ENCODE results near the gene ACMSD. TPM values are rescaled to one million over a fixed set of nuclear protein-coding genes. Genes with fewer than 3 reads are reported as not detected.

The ACMSD gene
- total RNA-seq, 2 experiments from 2014 or later, result not detected

- CTCF ChIA-PET (ENCODE audit: unreplicated experiment), result no interaction called here
- no TSS peak for BruUV-seq (replicated peaks)
- intact Hi-C loops (cut with micrococcal nuclease; ENCODE audit: unreplicated experiment), result no loop called here
Observed at GRCh38 chr2:134932864-134933526, 94.6 kb downstream of the ACMSD start.

GRCh38 chr2:134933732-134934131 lies 95.3 kb downstream of the ACMSD start:
- H3K79me2 ChIP-seq (ENCODE audit: insufficient read depth, low read depth, low read length), result peaks cover 100% of the 10 kb centered on the region
- no peak overlapping the region for H3K27ac ChIP-seq (ENCODE audit: low read depth, low read length, poor library complexity, severe bottlenecking)
- peaks cover 35% of the 10 kb centered on the region for H4K20me1 ChIP-seq (ENCODE audit: insufficient read depth, low read length)
- H3K4me1 ChIP-seq (ENCODE audit: insufficient read depth, low read length, poor library complexity, severe bottlenecking), result peaks cover 26% of the 10 kb centered on the region
- no peak for TF ChIP-seq EZH2phosphoT487 (IDR thresholded peaks at IDR 0.05; ENCODE audit: borderline replicate concordance, low read depth, low read length)
- TF ChIP-seq CTCF (conservative IDR thresholded peaks at IDR 0.05; ENCODE audit: low read length), result no peak
- ChIA-PET POLR2A (interaction anchor here (1.2 kb wide), 1 partner anchor 11 kb away, joined by 4 read pairs; no protein-coding TSS in a partner anchor), CTCF (ENCODE audit: unreplicated experiment) (no interaction called here)
- intact Hi-C loops (cut with micrococcal nuclease; ENCODE audit: unreplicated experiment), result no loop called here
- no peak for DNase-seq (ENCODE audit: low spot score)
- H3K9me3 ChIP-seq (ENCODE audit: low read length), result no peaks in the 10 kb centered on the region
- no peak overlapping the region for H2AFZ ChIP-seq (ENCODE audit: low read length)
- no TSS peak for BruUV-seq (replicated peaks)
- H3K36me3 ChIP-seq (ENCODE audit: insufficient read depth, low read length), result peaks cover 96% of the 10 kb centered on the region
- peak overlapping the region; percentile 46; the same call in 1 of the 2 replicates for H3K4me2 ChIP-seq (ENCODE audit: low read length)
- H3K9me2 ChIP-seq (ENCODE audit: insufficient read depth, low read length), result no peaks in the 10 kb centered on the region
- H3K4me3 ChIP-seq (ENCODE audit: low read depth, low read length, poor library complexity, severe bottlenecking), result no peak overlapping the region

More at GRCh38 chr2:134932864-134933526, 94.6 kb downstream of the ACMSD start:
- TF ChIP-seq CTCF (conservative IDR thresholded peaks at IDR 0.05; ENCODE audit: low read length) (no peak), EZH2phosphoT487 (IDR thresholded peaks at IDR 0.05; ENCODE audit: borderline replicate concordance, low read depth, low read length) (no peak)
- peaks cover 35% of the 10 kb centered on the region for H4K20me1 ChIP-seq (ENCODE audit: insufficient read depth, low read length)
- no peak overlapping the region for H3K4me3 ChIP-seq (ENCODE audit: low read depth, low read length, poor library complexity, severe bottlenecking)
- no peak overlapping the region for H2AFZ ChIP-seq (ENCODE audit: low read length)
- no peak overlapping the region for H3K27ac ChIP-seq (ENCODE audit: low read depth, low read length, poor library complexity, severe bottlenecking)
- H3K4me1 ChIP-seq (ENCODE audit: insufficient read depth, low read length, poor library complexity, severe bottlenecking), result peaks cover 26% of the 10 kb centered on the region
- H3K36me3 ChIP-seq (ENCODE audit: insufficient read depth, low read length), result peaks cover 96% of the 10 kb centered on the region
- DNase-seq (ENCODE audit: low spot score), result no peak
- no peaks in the 10 kb centered on the region for H3K9me3 ChIP-seq (ENCODE audit: low read length)
- H3K4me2 ChIP-seq (ENCODE audit: low read length), result no peak overlapping the region
- POLR2A ChIA-PET, result interaction anchor here (0.8 kb wide), 1 partner anchor 9 kb away, joined by 4 read pairs; no protein-coding TSS in a partner anchor
- H3K79me2 ChIP-seq (ENCODE audit: insufficient read depth, low read depth, low read length), result peaks cover 100% of the 10 kb centered on the region
- no peaks in the 10 kb centered on the region for H3K9me2 ChIP-seq (ENCODE audit: insufficient read depth, low read length)

DNA sequence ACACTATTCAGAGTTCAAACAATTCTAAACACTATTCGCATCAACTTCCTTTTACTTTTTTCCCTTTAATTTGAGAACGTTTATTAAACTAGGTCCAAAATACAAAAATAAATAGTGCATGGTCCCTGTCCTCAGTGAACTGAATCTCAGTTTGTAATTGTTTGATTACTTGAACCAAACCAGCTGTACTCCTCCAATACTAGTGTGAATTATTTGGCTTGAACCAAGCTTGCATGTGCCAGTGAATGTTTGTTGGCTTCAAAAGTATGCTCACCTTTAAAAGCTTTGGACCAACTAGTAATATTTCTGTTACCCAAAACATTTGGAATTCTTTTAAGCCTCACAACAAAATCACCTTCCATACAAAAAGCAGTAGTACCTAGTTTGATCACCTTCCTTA lies 95.7 kb downstream of the ACMSD start:
- H3K36me3 ChIP-seq (ENCODE audit: insufficient read depth, low read length), result peaks cover 96% of the 10 kb centered on the region
- ChIA-PET CTCF (ENCODE audit: unreplicated experiment) (no interaction called here), POLR2A (interaction anchor here (0.6 to 1.8 kb wide), 4 partner anchors 8 to 29 kb away, joined by 3 to 5 read pairs (median 4); no protein-coding TSS in a partner anchor)
- H3K79me2 ChIP-seq (ENCODE audit: insufficient read depth, low read depth, low read length), result peaks cover 100% of the 10 kb centered on the region
- H3K27ac ChIP-seq (ENCODE audit: low read depth, low read length, poor library complexity, severe bottlenecking), result no peak overlapping the region
- no peak overlapping the region for H2AFZ ChIP-seq (ENCODE audit: low read length)
- BruUV-seq (replicated peaks), result no TSS peak
- peaks cover 26% of the 10 kb centered on the region for H3K4me1 ChIP-seq (ENCODE audit: insufficient read depth, low read length, poor library complexity, severe bottlenecking)
- no peaks in the 10 kb centered on the region for H3K9me3 ChIP-seq (ENCODE audit: low read length)
- H3K9me2 ChIP-seq (ENCODE audit: insufficient read depth, low read length), result no peaks in the 10 kb centered on the region
- H3K4me3 ChIP-seq (ENCODE audit: low read depth, low read length, poor library complexity, severe bottlenecking), result no peak overlapping the region
- no peak for DNase-seq (ENCODE audit: low spot score)
- peak overlapping the region; percentile 46 for H3K4me2 ChIP-seq (ENCODE audit: low read length)
- TF ChIP-seq CTCF (conservative IDR thresholded peaks at IDR 0.05; ENCODE audit: low read length) (no peak), EZH2phosphoT487 (IDR thresholded peaks at IDR 0.05; ENCODE audit: borderline replicate concordance, low read depth, low read length) (no peak)
- intact Hi-C loops (cut with micrococcal nuclease; ENCODE audit: unreplicated experiment), result no loop called here
- H4K20me1 ChIP-seq (ENCODE audit: insufficient read depth, low read length), result peaks cover 35% of the 10 kb centered on the region

All from OCI-LY7 (cell line).